ENCODE measurements around the gene CACFD1. TPM values are rescaled to one million over a fixed set of nuclear protein-coding genes. Genes with fewer than 3 reads are reported as not detected.

The CACFD1 gene
- total and polyA plus RNA-seq, 2 of the 4 experiments (the other 2 are of a cell fraction) = 2.0 to 6.6 TPM

GRCh38 chr9:133441571-133441970 is 18.2 kb upstream of the CACFD1 start:
- Histone ChIP-seq H2AFZ (replicated peaks; ENCODE audit: low read length, poor library complexity) (no peak overlapping the region), H2AK5ac (ENCODE audit: low read depth, low read length) (no peak overlapping the region), H3K9ac (ENCODE audit: low read depth, low read length) (no peak overlapping the region), H4K20me1 (ENCODE audit: insufficient read depth, low read length) (no peaks in the 10 kb centered on the region), H3K79me1 (ENCODE audit: low read depth in 1 of 2, low read length in 2 of 2) (no peaks in the 10 kb centered on the region), H2AK9ac (replicated peaks; ENCODE audit: low read depth, low read length, poor library complexity) (no peak overlapping the region), H3K18ac (ENCODE audit: low read depth, low read length) (no peak overlapping the region), H2BK15ac (ENCODE audit: low read depth, low read length) (no peak overlapping the region), H3K4ac (ENCODE audit: low read depth, low read length) (no peak overlapping the region), H3K4me3 (ENCODE audit: insufficient read depth, low read depth, low read length) (no peak overlapping the region), H3K14ac (replicated peaks; ENCODE audit: low read depth, low read length) (no peak overlapping the region), H4K5ac (ENCODE audit: low read depth, low read length) (no peak overlapping the region), H2BK120ac (ENCODE audit: low read depth, low read length) (no peak overlapping the region), H3K23ac (ENCODE audit: low read depth, low read length) (no peak overlapping the region), H4K8ac (ENCODE audit: low read depth in 2 of 2, low read length in 2 of 2) (no peak overlapping the region), H2BK20ac (ENCODE audit: low read depth, low read length) (no peak overlapping the region), H3K9me3 (ENCODE audit: control insufficient read depth, insufficient read depth, low read length) (no peaks in the 10 kb centered on the region), H2BK5ac (ENCODE audit: low read depth, low read length, poor library complexity, severe bottlenecking) (no peak overlapping the region), H3K27ac (ENCODE audit: insufficient read depth, low read length) (no peak overlapping the region), H3K4me2 (ENCODE audit: low read depth, low read length) (no peak overlapping the region), H3K36me3 (ENCODE audit: control insufficient read depth, insufficient read depth, low read length) (no peaks in the 10 kb centered on the region), H3K4me1 (ENCODE audit: control insufficient read depth, insufficient read depth, low read length) (no peaks in the 10 kb centered on the region), H3K9me1 (ENCODE audit: insufficient read depth, low read length) (no peaks in the 10 kb centered on the region), H3K27me3 (ENCODE audit: control insufficient read depth, insufficient read depth, low read length) (peaks cover 15% of the 10 kb centered on the region), H3K56ac (ENCODE audit: extremely low read depth, insufficient read depth, low read length) (no peak overlapping the region), H4K91ac (ENCODE audit: insufficient read depth, low read depth, low read length) (no peak overlapping the region)
- intact Hi-C loops (cut with micrococcal nuclease) (no loop called here), dilution Hi-C loops (cut with HindIII; ENCODE audit: low sequenced_read_pairs, unreplicated experiment) (no loop called here), in situ Hi-C loops (cut with MboI; ENCODE audit: low sequenced_read_pairs) (no loop called here)
- TF ChIP-seq CTCF (conservative IDR thresholded peaks at IDR 0.05; ENCODE audit: low read depth, low read length) = no peak
- TF ChIP-seq RAD21 (IDR thresholded peaks at IDR 0.05; ENCODE audit: low read length) = no peak
- TF ChIP-seq ELK1 (IDR thresholded peaks at IDR 0.05; ENCODE audit: borderline replicate concordance, low read depth, low read length) = no peak
- no peak for DNase-seq
- 70% methylated on average over 2 of the region's 5 CpGs; no CpG with 5 or more reads in 1 of the 2 experiments for WGBS, 2 experiments (ENCODE audit: extremely low coverage in 2 of 2, insufficient read length in 1 of 2)
- ATAC-seq (ENCODE audit: low read depth) = no peak
- no TSS peak for BruUV-seq (replicated peaks)
- CTCF ChIA-PET = no interaction called here
- POLR2A ChIA-PET (ENCODE audit: unreplicated experiment) = no interaction called here

Data from IMR-90 (cell line).